ENCODE data around the gene PIGZ.

DNA sequence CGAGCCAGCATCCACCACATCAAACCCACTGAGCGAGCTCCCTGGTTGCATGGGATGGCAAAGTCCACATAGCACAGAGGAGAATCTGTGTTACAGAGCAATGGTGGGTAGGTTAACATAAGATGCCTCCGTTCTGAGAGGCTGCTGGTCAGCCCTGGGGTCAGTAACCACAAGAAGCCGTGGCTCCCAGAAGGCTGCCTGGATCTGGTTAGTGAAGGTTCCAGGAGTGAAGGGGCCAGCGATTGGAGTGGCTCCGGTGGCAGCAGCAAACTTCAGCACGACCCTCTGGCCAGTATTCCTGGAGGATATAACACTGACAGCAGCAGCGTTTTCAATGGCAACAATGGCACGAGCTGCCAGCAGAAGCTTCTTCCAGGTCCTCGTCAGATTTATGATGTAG is 18.4 kb upstream of the PIGZ start:
- TF ChIP-seq EZH2phosphoT487 (IDR thresholded peaks at IDR 0.05; ENCODE audit: insufficient read depth, low read depth) (no peak), EZH2 (IDR thresholded peaks at IDR 0.05; ENCODE audit: insufficient read depth, poor library complexity, severe bottlenecking) (no peak)

Measured in GM23248 (cell line).